ENCODE data around the gene KCNB1.

The KCNB1 gene

DNA sequence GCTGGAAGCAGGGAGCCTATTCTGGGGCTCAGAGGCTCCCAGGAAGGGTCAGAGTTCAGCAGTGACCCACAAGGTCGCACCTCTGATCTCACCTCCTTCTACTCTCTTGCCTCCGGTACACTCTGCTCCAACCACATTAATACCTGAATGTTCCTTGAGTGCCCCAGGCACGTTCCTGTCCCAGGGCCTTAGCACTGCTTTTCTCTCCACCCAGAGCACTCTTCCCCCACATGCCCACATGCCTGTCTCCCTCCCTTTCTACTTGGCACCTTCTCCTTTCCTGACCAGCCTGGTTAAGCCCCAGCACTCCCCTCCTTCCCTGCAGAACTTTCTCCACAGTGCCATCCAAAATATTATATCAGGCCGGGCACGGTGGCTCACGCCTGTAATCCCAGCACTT is 13.4 kb downstream of the KCNB1 start:
- no peak for DNase-seq (ENCODE audit: low spot score)

DNA sequence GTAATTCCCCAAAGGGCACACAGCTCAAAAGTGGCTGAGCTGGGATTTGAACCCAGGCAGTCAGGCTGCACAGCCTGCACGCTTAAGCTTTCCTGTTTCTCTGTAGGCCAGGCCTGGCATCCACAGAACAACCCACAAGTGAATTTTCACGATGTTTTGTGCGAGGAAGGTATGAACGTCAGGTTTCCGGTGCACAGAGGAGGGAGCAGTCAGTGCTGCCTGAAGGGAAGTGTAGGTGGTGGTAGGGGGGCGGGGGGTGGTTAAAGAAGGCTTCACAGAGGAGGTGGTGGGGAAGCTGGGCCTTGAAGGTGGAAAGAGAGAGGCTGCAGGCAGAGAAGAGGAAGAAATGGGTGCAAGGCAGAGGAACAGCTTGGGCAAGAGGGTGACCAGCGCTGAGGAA is 14.1 kb downstream of the KCNB1 start:
- no peak for DNase-seq (ENCODE audit: low spot score)

- DNase-seq (ENCODE audit: low spot score), result no peak
These were observed 16.2 kb downstream of the KCNB1 start for GRCh38 chr20:49466114-49466912.

DNA sequence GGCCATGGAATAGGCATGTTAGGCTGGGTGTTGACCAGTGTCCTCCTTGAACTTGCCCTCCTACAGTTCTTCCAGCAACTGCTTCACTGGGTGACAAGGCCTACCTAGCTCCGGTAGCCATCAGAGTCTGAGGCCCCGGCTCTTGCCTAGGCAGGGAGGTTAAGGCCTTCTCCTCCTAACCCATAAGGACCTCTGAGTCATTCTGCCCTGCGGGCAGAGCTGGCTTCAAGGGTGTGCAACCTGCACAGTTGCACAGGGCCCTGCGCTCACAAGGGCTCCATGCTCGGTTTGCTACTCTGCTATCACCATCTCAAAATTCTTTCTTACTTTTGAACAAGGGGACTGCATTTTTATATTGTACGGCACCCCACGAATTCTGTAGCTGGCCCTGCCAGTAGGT is 17.9 kb downstream of the KCNB1 start:
- DNase-seq (ENCODE audit: low spot score), result no peak

GRCh38 chr20:49462626-49463025 is 19.8 kb downstream of the KCNB1 start:
- DNase-seq (ENCODE audit: low spot score), result no peak

DNA sequence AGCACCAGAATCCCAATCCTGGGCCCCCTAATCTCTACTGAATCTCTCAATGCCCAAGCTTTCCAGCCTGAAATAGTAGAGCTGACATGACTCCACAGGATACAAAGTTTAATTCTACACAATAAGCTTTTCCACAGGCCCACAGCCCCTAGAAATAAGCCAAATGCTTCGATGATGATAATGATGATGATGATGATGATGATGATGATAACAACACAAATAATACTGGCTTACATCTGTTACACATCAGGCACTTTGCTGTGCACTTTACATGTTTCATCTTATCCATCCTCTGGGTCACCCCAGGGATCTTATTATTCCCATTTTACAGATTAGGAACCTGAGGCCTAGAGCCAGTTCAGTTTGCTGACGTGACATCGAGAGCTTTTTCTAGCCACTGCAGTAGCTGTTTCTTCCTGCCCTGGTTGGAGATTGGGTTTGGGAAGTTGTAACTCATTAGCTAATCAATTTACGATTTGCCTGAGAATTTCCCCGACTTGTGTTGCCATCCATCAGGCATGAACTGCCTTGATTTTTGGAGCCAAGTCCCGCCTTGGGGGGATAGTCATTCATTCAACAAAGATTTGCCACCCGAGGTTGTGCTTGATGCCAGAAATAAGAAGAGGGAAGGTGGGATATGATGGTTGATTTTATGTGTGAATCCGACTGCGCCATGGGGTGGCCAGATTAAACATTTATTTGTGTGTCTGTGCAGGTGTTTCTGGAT is 20.4 kb downstream of the KCNB1 start:
- no peak for DNase-seq (ENCODE audit: low spot score)

- DNase-seq (ENCODE audit: low spot score), result no peak
These were observed 21.6 kb downstream of the KCNB1 start for GRCh38 chr20:49460916-49461315.

DNA sequence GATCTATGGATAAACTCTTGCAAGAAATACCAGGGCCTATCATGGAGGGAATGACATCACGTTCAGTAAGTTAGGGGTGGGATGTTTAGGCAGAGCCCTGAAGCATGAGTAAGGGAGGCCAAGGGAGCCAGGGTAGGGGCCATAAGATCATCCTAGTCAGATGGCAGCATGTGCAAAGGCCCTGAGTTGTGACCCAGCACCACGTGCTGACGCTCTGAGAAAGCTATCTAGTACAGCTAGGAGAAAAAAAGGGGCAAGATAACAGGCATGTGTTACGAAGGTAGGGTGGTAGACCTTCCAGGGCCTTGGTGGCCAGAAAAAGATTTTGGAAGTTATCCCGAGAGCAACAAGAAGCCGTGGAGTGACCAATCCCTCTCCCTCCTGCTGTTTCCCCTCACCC is 22.3 kb downstream of the KCNB1 start:
- DNase-seq (ENCODE audit: low spot score), result no peak

DNA sequence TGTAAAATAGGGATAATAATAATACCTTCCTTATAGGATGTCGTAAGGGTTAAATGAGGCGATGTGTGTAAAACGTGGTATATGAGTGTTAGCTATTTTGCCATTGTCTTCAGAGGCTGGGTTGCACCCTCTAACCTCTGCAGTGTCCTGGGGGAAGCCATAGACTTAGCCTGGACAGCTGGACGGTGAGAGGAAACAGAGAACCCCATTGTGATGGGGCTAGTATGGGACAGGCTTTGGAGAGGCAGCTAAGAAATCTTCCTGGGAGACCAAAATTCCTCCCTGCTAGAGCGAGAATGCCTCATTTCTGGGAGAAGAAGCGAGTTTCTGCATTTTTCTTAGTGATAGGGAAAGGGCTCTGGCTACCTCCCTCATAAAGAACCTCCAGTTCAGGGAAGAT is 22.8 kb downstream of the KCNB1 start:
- DNase-seq (ENCODE audit: low spot score), result no peak

DNA sequence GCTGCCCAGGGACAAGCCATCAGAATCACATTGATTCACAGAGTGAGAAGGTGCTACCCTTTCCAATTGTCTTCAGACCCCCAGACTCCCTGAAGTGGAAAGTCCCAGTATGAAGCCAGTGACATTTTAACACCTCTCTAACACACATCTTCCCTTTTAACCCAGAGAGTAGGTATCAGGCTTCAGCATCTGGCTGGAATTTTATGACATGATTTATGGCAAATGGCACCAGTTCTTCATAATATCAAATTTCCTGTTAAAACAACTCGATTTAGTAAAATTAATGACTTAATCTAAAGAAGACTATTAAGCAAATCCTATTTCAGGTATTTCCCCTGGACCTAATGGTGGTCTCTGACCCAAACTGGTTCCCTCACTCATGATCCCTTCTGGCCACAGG is 25.0 kb downstream of the KCNB1 start:
- no peak for DNase-seq (ENCODE audit: low spot score)

DNA sequence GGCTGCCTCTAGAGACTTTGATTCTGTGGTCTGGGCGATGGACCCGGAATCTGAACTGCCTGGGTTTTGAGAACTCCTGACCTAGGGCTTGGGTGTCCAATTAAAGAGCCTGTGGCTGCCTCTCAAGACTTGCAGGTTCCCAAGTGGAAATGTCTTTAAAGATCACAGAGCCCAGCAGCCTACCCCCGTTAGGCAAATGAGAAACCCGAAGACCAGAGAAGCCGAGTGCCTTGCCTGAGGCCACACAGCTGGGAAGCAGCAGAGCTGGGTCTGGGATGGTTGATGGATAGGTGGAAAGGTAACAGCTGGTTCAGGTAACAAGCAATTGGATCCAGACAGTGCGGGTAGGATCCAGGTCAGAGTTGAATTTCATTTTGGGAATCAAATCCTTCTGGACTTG is 25.8 kb downstream of the KCNB1 start:
- no peak for DNase-seq (ENCODE audit: low spot score)

DNA sequence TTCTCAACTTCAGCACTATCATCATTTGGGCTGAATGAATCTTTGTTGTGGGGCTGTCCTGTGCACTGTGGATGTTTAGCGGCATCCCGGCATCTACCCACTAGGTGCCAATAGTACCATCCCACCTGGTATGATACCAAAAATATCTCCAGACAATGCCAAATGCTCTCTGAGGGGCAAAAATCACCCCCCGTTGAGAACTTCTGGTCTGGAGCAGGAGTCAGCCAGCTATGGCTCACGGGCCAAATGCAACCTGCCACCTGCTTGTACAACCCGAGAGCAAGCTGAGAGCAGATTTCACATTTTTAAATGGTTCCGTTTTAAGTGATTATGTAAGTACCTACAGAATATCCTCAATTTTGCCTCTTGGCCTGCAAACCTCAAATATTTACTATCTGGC is 26.8 kb downstream of the KCNB1 start:
- DNase-seq (ENCODE audit: low spot score), result no peak

- DNase-seq (ENCODE audit: low spot score), result no peak
These were observed 30.4 kb downstream of the KCNB1 start for GRCh38 chr20:49452011-49452482.

DNA sequence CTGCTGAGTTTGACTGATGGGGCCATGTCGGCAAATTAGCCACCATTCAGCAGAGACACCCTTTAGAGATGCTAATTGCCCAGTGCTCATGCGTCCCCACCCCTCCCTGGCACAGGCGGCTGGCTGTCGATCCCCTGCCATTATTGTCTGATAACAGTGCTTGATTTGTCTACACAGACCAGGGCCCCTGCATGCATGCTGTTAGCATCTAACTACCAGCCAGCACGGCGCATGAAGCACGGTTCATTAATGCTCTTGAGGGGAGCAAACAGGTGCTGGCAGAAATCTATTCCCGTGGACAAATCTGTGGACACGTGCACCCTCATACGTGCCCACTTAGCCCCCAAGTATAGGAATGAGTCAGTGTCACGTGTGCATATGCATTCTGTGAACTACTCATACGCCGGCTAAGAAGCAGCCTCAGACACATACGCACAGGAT is 32.2 kb downstream of the KCNB1 start:
- DNase-seq (ENCODE audit: low spot score), result no peak

DNA sequence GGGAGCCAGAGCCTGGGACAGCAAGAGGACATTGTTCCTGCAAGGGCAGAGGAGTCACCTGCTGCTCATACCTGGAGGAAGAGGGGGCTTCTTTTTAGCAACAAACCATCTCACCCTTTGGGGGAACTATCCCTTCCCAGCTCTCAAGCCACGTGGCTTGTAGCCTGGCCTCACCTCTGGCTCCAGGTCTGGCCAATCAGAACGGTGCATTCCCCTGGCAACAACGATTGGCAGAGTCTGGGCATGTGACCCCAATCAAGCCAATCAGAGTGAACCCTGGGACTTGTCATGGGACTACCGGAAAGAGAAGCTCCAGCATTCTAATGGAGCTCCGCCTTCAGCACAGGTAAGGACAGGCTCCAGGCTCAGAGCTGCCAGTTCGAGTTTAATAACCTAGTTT is 33.6 kb downstream of the KCNB1 start:
- no peak for DNase-seq (ENCODE audit: low spot score)

DNA sequence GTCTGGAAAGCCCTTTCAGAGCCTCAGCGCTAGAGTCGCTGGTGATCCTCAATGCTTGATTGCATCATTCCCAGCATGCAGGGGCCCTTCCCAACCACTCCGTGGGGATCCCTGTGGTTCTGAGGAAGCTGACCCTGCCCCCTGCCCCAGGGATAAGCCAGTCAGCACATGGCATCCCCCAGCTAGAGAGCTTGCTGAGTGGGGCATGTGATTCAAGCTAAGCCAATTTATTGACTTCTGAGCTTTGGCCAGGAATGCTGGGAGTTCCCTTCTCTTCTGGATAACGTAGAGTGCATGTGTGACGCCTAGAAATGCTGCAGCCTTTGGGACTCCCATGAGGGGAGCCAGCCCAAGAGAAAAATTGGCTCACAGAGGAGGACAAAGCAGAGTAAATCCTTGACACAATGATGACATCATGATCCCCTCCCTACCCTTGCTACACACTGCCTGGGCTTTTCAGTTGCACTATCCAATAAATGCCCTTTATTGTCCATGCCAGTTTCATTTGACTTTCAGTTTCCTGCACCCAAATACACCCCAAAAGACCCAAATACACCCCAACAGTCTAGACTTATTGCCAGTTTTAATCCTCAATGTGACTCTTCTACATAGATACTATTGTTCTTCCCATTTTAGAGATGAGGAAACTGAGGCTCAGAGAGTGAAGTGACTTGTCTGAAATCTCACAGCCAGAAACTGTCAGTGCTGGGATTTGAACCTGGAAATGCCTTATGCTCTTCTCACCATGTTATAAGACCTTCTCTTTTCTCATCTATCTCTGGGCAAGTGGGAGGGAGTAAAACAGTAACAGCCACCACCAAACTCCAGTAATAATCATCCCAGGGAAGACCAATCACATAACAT is 34.3 kb downstream of the KCNB1 start:
- no peak for DNase-seq (ENCODE audit: low spot score)

DNA sequence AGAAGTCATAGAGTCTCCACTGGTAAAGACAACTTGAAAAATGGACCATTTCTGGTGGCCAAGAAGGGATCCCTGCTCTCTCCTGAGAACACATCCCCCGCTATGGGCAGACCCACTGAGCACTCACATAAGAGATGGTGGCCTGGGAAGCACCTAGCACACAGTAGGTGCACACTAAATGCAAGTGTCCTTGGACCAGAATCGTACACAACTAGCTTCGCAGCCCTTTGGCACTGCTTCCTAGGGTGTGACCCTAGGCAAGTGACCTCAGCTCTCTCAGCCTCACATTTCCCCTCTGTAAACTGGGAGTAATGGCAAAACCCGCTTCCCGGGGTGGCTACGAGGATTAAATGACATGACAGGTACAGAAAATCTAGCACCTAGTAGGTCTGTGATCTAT is 35.1 kb downstream of the KCNB1 start:
- no peak for DNase-seq (ENCODE audit: low spot score)

DNA sequence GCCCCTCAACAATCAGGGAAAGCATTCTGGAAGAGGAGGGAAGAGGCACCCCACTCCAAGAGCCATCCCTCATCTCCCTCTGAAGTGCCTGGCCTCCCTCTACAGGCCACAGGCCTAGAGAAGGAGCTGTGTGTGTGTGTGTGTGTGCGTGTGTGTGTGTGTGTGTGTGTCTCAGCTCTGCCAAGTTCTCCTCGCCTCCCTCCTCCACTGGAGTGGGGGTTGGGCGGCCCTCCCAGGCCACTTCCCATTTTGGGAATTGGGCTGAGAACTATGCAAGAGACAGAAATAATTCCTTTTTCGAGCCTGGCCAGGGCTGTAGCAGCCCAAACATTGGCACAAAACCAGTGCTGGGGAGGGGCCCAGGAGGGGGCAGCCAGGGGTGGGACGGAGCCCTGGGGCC is 35.7 kb downstream of the KCNB1 start:
- no peak for DNase-seq (ENCODE audit: low spot score)

GRCh38 chr20:49446080-49446479 is 36.4 kb downstream of the KCNB1 start:
- no peak for DNase-seq (ENCODE audit: low spot score)

DNA sequence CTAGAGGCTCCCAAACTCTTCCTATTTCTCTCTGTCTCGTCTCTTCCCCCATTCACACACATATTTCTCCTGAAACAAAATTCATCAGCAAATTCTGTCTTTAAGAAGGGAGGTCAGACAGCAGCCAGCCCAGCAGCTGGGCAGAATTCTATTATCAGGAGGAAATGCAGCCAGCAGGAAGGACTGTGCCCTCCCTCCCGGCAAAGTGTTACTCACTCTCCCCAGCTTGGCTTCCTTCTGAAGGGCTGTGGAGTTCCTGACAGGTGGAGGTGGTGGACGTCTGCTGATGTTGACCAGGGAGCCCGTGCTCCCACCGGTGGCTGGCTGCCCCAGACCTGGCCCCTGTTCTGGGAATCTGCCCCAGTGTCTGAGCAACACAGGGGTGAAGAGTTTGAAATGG is 37.3 kb downstream of the KCNB1 start:
- no peak for DNase-seq (ENCODE audit: low spot score)

GRCh38 chr20:49444553-49444990 is 37.9 kb downstream of the KCNB1 start:
- no peak for DNase-seq (ENCODE audit: low spot score)

GRCh38 chr20:49437057-49437456 is 45.4 kb downstream of the KCNB1 start:
- no peak for DNase-seq (ENCODE audit: low spot score)

DNA sequence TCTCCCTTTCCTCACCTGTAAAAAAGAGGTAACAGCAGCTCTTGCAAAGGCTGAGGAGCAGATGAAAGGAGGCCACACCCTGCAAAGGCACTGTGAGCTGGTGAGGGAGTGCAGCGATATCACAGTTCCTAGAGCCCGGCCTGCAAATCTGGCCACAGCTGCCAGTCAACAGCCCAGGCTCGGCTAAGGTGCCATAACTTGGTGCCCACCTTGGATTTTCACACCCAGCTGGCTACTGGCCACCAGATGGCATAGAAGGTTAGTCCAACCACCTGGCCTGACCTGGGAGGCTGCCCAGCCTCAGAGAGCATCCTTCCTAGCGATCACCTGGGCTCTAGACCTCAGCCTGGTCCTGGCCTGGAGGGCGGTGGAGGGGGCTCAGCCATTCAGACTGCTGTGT is 46.8 kb downstream of the KCNB1 start:
- DNase-seq (ENCODE audit: low spot score), result no peak
